ENCODE results near the gene ATP8B1. TPM values are rescaled to one million over a fixed set of nuclear protein-coding genes. Genes with fewer than 3 reads are reported as not detected.

Gene ATP8B1
- total RNA-seq, 1 donor from 2014 or later: 68.8 TPM

GRCh38 chr18:57794951-57795728 lies 8.0 kb downstream of the ATP8B1 start:
- DNase-seq (ENCODE audit: extremely low read depth, low read depth, low spot score): no peak

GRCh38 chr18:57793302-57793986 lies 9.7 kb downstream of the ATP8B1 start:
- no peak for DNase-seq (ENCODE audit: extremely low read depth, low read depth, low spot score)

GRCh38 chr18:57792631-57793301 lies 10.3 kb downstream of the ATP8B1 start:
- no peak for DNase-seq (ENCODE audit: extremely low read depth, low read depth, low spot score)

- DNase-seq (ENCODE audit: extremely low read depth, low read depth, low spot score): no peak
Observed at GRCh38 chr18:57791911-57792310, 11.2 kb downstream of the ATP8B1 start.

GRCh38 chr18:57791192-57791591 lies 11.9 kb downstream of the ATP8B1 start:
- no peak for DNase-seq (ENCODE audit: extremely low read depth, low read depth, low spot score)

GRCh38 chr18:57790316-57790715 lies 12.8 kb downstream of the ATP8B1 start:
- DNase-seq (ENCODE audit: extremely low read depth, low read depth, low spot score): no peak

GRCh38 chr18:57789759-57790158 lies 13.4 kb downstream of the ATP8B1 start:
- DNase-seq (ENCODE audit: extremely low read depth, low read depth, low spot score): no peak

- DNase-seq (ENCODE audit: extremely low read depth, low read depth, low spot score): no peak
Observed at GRCh38 chr18:57789090-57789489, 14.0 kb downstream of the ATP8B1 start.

- no peak for DNase-seq (ENCODE audit: extremely low read depth, low read depth, low spot score)
Observed at GRCh38 chr18:57787068-57787685, 15.9 kb downstream of the ATP8B1 start.

GRCh38 chr18:57785751-57786437 lies 17.2 kb downstream of the ATP8B1 start:
- DNase-seq (ENCODE audit: extremely low read depth, low read depth, low spot score): no peak

GRCh38 chr18:57784801-57785114 lies 18.4 kb downstream of the ATP8B1 start:
- no peak for DNase-seq (ENCODE audit: extremely low read depth, low read depth, low spot score)

- DNase-seq (ENCODE audit: extremely low read depth, low read depth, low spot score): no peak
Observed at GRCh38 chr18:57784034-57784800, 18.9 kb downstream of the ATP8B1 start.

GRCh38 chr18:57782049-57782448 lies 21.1 kb downstream of the ATP8B1 start:
- no peak for DNase-seq (ENCODE audit: extremely low read depth, low read depth, low spot score)

GRCh38 chr18:57780706-57781347 lies 22.3 kb downstream of the ATP8B1 start:
- peak; percentile 93 for DNase-seq (ENCODE audit: extremely low read depth, low read depth, low spot score)

- peak; percentile 90 for DNase-seq (ENCODE audit: extremely low read depth, low read depth, low spot score)
Observed at GRCh38 chr18:57780318-57780705, 22.8 kb downstream of the ATP8B1 start.

GRCh38 chr18:57776767-57777166 lies 26.3 kb downstream of the ATP8B1 start:
- DNase-seq (ENCODE audit: extremely low read depth, low read depth, low spot score): no peak

- DNase-seq (ENCODE audit: extremely low read depth, low read depth, low spot score): no peak
Observed at GRCh38 chr18:57776354-57776753, 26.8 kb downstream of the ATP8B1 start.

GRCh38 chr18:57775937-57776336 lies 27.2 kb downstream of the ATP8B1 start:
- DNase-seq (ENCODE audit: extremely low read depth, low read depth, low spot score): no peak

GRCh38 chr18:57772387-57772799 lies 30.7 kb downstream of the ATP8B1 start:
- no peak for DNase-seq (ENCODE audit: extremely low read depth, low read depth, low spot score)

- DNase-seq (ENCODE audit: extremely low read depth, low read depth, low spot score): no peak
Observed at GRCh38 chr18:57771626-57772025, 31.5 kb downstream of the ATP8B1 start.
